Gastroesophageal sphincter (tissue), 3 donors: ENCODE results near the gene SCRT2.

Experiments
- CTCF ChIP-seq, 4 experiments: fragments of 200-600 bp in 2 of 4; fragments of 450-650 bp in 2 of 4; sonication (generic) in 1 of 4; IDR thresholded peaks; one replicate each; pipeline ENCODE4 v1.5.1; 2017 to 2019; ENCODE audit warnings: antibody characterized with exemption in 4 of 4, mild to moderate bottlenecking in 2 of 4, moderate library complexity in 2 of 4
- EP300 ChIP-seq: sonication (generic); formaldehyde crosslinking; IDR thresholded peaks from one replicate; pipeline ENCODE4 v1.6.1; 2017; ENCODE audit warnings: antibody characterized with exemption, mild to moderate bottlenecking
- POLR2AphosphoS5 ChIP-seq: sonication (generic); formaldehyde crosslinking; IDR thresholded peaks from one replicate; pipeline ENCODE4 v1.6.1; 2017; ENCODE audit warnings: antibody characterized with exemption

- TF ChIP-seq CTCF (IDR thresholded peaks at IDR 0.05) = no peak
- TF ChIP-seq POLR2AphosphoS5 = no peak
- no peak for TF ChIP-seq EP300
These were observed 22.7 kb upstream of the SCRT2 start for GRCh38 chr20:698276-698675.
